HG03108 (cell line): Measurements from ENCODE around the gene ELF4.

Experiments used
- ATAC-seq: cut with Tn5 transposase; IDR thresholded peaks from one replicate; pipeline ENCODE4 v1.9.1; 2021; ENCODE audit warnings: moderate library complexity; ENCODE audit not compliant: unreplicated experiment

Gene ELF4

DNA sequence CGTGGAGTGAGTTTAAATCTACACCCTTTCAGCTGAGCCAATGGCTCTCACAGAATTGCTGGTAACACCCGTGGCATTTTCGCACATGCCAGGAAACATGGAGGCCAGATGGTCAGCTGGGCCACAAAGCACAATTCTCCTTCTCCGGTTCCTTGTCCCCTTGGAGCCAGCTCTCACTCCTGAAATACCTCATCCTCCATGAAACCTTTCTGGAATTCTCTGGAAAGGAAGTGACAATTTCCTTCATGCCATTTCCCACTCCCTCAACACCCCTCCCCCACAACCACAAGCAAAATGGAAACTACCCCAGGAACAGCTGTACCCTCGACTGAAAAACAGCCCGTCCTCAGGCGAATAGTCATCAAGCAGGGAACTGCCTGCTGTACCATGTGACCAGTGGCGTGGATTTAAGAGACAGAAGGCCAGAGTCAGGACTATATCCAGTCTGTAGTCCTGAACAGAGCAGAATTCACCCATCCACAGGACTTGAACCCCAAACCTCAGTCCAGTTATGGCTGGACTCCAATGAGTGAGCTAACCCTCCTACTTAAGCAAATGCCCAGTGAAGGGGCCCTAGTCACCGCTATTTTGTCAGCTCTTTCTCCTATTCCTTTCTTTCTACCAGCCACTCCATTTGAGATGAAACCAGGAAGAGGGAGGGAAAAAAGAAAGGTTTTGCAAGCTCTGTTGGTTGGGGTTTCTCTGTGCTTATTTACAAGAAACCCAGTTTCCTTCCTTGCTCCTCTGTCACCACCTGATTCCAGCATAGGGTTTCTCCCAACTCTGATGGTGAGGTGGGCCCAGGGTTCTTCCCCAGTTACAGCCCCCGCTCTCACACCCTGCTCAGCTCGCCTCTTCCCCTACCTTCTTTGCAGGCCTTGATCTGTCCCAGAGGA, 24.5 kb downstream of the ELF4 start:
- ATAC-seq: no peak

DNA sequence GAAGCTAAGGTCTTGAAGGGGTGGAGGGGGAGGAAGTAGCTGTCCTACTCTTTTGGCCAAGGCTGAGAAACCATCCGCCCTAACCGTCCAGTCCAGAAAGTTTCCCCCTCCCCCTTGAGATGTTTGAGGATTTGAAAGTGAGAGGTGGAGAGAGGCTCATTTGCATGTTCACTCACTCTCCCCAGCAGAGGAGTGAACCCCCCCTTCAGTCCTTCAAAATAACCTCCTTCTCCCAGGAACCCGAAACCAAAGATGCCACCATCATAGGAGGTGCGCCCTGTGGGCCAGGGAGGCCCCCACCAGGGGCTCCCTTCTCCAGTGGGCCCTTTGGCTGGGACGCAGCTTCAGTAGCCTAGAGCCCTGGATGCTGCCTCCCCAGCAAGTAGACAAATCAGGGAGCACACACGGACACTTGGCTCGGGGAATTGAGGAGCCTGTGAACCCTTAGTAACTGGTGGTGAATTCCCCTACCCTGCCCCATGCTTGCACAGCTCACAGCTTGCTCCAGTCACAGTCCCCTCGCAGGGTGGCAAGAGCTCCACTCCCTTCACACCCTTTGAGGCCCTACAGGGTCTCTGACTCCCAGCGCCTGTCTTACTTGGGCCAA, 25.6 kb downstream of the ELF4 start:
- peak; percentile 35 for ATAC-seq

DNA sequence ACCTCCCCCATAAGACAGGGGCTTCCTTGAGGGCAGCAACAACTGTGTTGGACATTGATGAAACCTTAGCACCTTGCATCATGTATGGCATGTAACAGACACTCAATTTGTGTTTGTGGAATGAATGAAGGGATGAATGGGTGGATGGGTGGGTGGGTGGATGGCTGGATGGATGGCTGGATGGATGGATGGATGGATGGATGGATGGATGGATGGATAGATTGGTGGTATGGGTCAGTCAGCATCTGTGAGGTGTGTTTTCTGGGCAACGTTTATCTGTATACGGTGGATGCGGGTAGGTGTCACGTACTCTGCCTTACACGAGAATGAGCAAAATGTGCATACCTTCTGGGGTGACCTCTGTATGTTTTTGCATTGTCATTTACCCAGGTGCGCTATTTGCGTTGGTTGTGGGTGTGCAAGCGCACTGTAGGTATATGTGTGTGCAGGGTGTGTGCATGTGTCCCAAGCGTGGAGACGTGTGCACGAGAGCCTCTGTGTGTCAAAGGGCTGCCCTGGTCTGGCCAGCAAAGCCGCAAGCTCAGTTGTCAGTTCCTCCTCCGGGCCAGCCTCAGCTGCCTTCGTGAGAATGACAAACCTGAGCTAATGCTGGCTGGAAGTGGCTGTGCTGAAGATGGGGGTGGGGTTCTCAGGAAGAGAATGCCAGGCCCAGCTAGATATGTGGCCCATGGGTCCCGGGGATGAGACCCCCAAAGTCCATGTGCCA, 26.5 kb downstream of the ELF4 start:
- ATAC-seq: peak; percentile 27

DNA sequence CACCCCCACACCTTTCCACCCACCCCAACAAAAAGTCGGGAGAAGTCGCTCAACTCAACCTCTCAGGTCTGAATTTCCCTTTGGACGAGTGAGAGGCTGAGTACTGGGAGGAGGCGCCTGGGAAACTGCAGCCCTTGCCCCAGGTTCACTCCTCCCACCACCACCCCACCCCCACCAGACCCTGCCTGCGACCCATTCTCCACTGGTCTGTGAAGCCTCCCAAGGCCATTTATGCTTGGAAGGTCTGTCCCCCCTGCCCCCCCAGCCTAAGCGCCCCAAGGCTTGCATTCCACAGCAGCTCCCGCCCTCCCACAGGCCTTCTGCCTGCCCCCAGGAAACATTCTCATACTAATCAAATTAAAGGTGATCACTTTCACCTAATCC, 27.2 kb downstream of the ELF4 start:
- ATAC-seq: no peak

- peak; percentile 36 for ATAC-seq
These were observed 27.8 kb downstream of the ELF4 start for GRCh38 chrX:130082244-130083106.

GRCh38 chrX:130081421-130082045, 28.8 kb downstream of the ELF4 start:
- ATAC-seq: no peak

- no peak for ATAC-seq
These were observed 29.4 kb downstream of the ELF4 start for GRCh38 chrX:130080791-130081367.

GRCh38 chrX:130079824-130080406, 30.4 kb downstream of the ELF4 start:
- no peak for ATAC-seq

DNA sequence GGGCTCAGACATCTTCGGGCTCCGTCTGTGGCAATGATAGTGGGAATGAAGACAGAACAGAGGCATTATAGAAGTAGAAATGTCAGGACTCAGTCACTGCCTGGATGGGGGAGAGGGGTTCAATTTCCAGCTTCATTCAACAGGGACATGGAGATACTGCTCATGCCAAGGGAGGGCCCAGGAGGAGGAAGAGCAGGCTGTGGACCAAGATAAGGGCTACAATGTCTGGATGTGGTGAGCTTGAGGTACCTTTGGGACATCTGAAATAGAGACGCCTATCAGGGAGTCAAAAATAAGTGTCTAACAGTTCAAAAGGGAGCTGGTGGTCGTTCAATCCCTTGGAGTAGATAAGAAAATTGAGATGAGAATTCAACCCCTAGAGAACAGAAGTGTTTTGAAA, 34.5 kb downstream of the ELF4 start:
- no peak for ATAC-seq

DNA sequence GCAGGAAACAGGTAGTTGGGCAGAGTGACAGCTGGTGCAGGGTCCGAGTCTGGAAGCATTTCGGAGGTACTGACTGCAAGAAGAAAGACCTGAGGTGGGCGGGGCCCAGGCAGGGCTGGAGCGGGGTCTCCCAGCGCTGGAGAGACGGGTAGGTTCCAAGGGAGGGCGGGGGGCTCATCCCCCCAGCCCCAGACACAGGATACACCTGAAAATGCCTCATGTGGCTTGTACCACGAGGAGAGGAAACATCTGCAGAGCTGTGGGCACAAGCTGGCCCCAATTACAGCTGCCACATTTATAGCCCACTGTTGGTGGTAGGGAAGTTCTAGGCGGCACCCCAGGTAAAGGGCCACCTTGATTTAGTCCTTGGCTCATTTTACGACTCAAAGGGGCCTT, 38.0 kb downstream of the ELF4 start:
- ATAC-seq: no peak

DNA sequence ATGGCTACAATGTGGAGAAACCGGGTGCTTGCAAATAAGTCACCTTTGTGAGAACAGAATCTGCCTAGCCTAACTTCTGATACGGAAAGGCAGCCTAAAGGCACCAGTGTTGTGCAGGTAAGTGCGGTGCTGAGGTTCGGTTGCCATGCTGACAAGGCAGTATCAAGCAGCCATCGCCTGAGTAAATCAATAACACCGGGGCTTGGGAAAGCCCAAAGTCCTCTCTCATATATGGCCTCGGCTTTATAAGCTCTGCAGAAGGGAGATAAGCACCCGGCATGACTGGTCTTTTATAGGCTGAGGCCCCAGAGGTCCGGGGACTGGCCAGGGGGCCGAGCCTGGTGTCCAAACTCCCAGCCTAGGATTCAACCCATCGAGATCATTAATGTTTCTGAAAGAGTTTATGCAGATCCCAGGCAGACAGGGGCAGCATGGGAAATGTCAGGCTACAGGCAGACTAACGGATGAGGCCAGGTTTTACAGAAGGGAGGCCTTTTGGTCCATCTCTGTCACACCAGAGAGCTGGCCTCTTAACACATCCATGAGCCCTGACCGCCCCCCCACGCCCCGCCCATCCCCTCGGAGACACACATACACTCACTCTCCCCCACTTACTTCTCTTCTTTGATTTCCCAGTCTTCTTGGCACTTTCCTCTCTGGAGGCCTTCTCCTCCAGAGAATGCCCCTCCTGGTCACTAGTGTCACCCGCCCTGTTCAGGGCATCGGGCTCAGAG, 38.5 kb downstream of the ELF4 start:
- no peak for ATAC-seq

- ATAC-seq: no peak
These were observed 43.2 kb downstream of the ELF4 start for GRCh38 chrX:130066975-130067615.

- ATAC-seq: peak; percentile 89
These were observed 49.9 kb downstream of the ELF4 start for GRCh38 chrX:130060122-130061069.

DNA sequence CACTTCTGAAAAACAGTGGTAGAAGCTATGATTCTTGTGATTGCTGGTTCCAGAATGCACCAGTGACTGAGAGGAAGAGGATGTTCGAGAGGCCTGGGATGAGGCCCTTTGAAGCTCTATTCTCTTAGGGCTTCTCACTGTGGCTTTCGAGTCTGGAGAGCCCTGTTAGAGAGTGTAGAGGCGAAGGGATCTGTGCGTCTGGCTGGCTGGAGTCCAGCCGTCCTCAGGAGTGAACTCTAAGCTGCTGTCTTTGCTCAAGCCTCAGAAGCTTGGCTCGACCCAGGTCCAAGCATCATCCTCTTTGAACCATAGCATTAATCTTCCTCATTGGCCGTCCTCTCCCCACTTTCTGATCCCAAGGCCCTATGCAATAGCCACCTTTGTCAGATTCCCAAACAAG, 51.6 kb downstream of the ELF4 start:
- no peak for ATAC-seq

GRCh38 chrX:130057209-130057608, 53.1 kb downstream of the ELF4 start:
- ATAC-seq: no peak

- no peak for ATAC-seq
These were observed 54.4 kb downstream of the ELF4 start for GRCh38 chrX:130055899-130056298.

DNA sequence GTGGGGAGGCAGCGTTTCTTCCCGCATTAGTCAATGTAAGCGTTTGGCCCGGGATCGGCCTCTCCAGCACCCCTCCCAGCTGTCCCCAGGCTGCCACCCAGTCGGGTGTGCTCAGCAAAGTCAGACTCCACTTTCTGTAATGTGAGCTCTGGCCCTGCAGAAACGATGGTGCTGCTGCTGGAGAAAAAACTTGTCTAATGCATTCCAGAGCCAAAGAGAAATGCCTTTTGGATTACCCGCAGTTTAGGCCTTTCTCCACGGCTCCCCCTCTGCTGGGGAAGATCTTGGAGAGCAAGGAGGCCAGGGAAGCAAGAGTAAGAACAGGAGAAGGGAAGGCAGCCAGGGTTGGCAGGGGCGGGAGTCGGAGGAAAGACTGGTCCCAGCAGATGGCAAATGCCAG, 55.2 kb downstream of the ELF4 start:
- no peak for ATAC-seq
